ENCODE data around the gene CXCL1.

DNA sequence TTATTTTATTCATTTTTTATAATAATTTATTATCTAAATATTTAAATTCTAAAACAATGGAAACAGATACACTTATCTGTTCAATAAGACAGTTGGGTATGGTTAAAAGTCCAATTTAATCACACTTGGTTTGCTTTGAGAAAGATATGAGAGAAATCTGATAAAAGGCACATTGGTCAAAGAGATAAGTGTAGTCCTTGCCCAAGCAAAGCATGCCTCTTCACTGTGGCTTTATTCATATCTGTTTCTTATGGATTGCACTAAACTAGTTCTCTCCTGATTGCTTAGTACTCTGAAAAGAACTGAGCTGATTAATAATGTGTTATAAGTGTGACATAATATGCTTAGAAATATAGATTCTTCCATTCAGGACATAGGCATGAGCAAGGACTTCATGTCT is 39.8 kb downstream of the CXCL1 start:
- TF ChIP-seq, protein P1, sequence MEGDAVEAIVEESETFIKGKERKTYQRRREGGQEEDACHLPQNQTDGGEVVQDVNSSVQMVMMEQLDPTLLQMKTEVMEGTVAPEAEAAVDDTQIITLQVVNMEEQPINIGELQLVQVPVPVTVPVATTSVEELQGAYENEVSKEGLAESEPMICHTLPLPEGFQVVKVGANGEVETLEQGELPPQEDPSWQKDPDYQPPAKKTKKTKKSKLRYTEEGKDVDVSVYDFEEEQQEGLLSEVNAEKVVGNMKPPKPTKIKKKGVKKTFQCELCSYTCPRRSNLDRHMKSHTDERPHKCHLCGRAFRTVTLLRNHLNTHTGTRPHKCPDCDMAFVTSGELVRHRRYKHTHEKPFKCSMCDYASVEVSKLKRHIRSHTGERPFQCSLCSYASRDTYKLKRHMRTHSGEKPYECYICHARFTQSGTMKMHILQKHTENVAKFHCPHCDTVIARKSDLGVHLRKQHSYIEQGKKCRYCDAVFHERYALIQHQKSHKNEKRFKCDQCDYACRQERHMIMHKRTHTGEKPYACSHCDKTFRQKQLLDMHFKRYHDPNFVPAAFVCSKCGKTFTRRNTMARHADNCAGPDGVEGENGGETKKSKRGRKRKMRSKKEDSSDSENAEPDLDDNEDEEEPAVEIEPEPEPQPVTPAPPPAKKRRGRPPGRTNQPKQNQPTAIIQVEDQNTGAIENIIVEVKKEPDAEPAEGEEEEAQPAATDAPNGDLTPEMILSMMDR (IDR thresholded peaks at IDR 0.05) = no peak
- TF ChIP-seq POLR2A (IDR thresholded peaks at IDR 0.05) = no peak
